Measurements from ENCODE around the gene PSKH1. TPM values are rescaled to one million over a fixed set of nuclear protein-coding genes. Genes with fewer than 3 reads are reported as not detected.
"Not testable (repeated sequence)": the region's sequence is repeated elsewhere in the genome, so short reads cannot be mapped to it uniquely, and the experiment has no call there.

The PSKH1 gene
- total RNA-seq, 2 donors from 2014 or later = 21.0 to 27.3 TPM

- no peak for ATAC-seq
- intact Hi-C loops (cut with DNase I) = no loop called here
- DNase-seq = no peak
These were observed 72.9 kb downstream of the PSKH1 start for GRCh38 chr16:67965668-67966548.

- ATAC-seq = peak in 1 of 2 donors; percentile 9
These were observed 73.6 kb downstream of the PSKH1 start for GRCh38 chr16:67966549-67967182.

GRCh38 chr16:67967183-67967957, 74.3 kb downstream of the PSKH1 start:
- intact Hi-C loops (cut with DNase I) = no loop called here
- ATAC-seq = peak in 1 of 2 donors; percentile 0
- DNase-seq = no peak

More at GRCh38 chr16:67966549-67967182, 73.6 kb downstream of the PSKH1 start:
- intact Hi-C loops (cut with DNase I) = no loop called here
- DNase-seq = peak; percentile 50

- ATAC-seq (peak; percentile 54), DNase-seq (peak; percentile 72)
- intact Hi-C loops (cut with DNase I) = no loop called here
These were observed 74.9 kb downstream of the PSKH1 start for GRCh38 chr16:67967958-67968399.

- peak; percentile 91 to 93 for ATAC-seq
- intact Hi-C loops (cut with DNase I) = no loop called here
- DNase-seq = peak; percentile 91
These were observed 75.6 kb downstream of the PSKH1 start, which contains the start of gene SLC12A4 for GRCh38 chr16:67968400-67969253. Gene SLC12A4, minus strand, starts transcription at chr16:67968637. Its CDS starts 84 bp downstream, at chr16:67968553.

- peak in 1 of 2 donors; percentile 0 for ATAC-seq
- no peak for DNase-seq
- intact Hi-C loops (cut with DNase I) = no loop called here
These were observed 76.4 kb downstream of the PSKH1 start for GRCh38 chr16:67969254-67970039.

- DNase-seq (no peak), ATAC-seq (no peak)
- intact Hi-C loops (cut with DNase I) = no loop called here
These were observed 78.1 kb downstream of the PSKH1 start for GRCh38 chr16:67971111-67971510.

GRCh38 chr16:67972285-67972684, 79.2 kb downstream of the PSKH1 start:
- ATAC-seq; intact Hi-C loops (cut with DNase I); DNase-seq: not testable (repeated sequence)

- no peak for ATAC-seq
- intact Hi-C loops (cut with DNase I) = no loop called here
- DNase-seq = no peak
These were observed 82.5 kb downstream of the PSKH1 start for GRCh38 chr16:67975321-67976105.

- no peak for ATAC-seq
- no peak for DNase-seq
- intact Hi-C loops (cut with DNase I) = no loop called here
These were observed 83.2 kb downstream of the PSKH1 start for GRCh38 chr16:67976205-67976604.

GRCh38 chr16:67977005-67977404, 84.0 kb downstream of the PSKH1 start:
- intact Hi-C loops (cut with DNase I) = no loop called here
- ATAC-seq (no peak), DNase-seq (no peak)

- ATAC-seq = peak in 1 of 2 donors; percentile 67
- intact Hi-C loops (cut with DNase I) = no loop called here
- DNase-seq = no peak
These were observed 84.6 kb downstream of the PSKH1 start for GRCh38 chr16:67977469-67978227.

Measured in left cardiac atrium (tissue), 4 donors.